ENCODE results near the gene SCNN1A.
"Not testable (repeated sequence)": the region's sequence is repeated elsewhere in the genome, so short reads cannot be mapped to it uniquely, and the experiment has no call there.

Gene SCNN1A

GRCh38 chr12:6355491-6356373, 19.6 kb downstream of the SCNN1A start:
- DNase-seq (ENCODE audit: insufficient read length, low spot score) (no peak), FAIRE-seq (no peak)
- no peak for TF ChIP-seq POLR2A (IDR thresholded peaks at IDR 0.05; ENCODE audit: low read depth, low read length)

GRCh38 chr12:6354495-6355393, 20.6 kb downstream of the SCNN1A start:
- DNase-seq (ENCODE audit: insufficient read length, low spot score), result no peak
- no peak for FAIRE-seq
- no peak for TF ChIP-seq POLR2A (IDR thresholded peaks at IDR 0.05; ENCODE audit: low read depth, low read length)

GRCh38 chr12:6352193-6353173, 22.9 kb downstream of the SCNN1A start:
- no peak for FAIRE-seq
- no peak for DNase-seq (ENCODE audit: insufficient read length, low spot score)
- TF ChIP-seq POLR2A (IDR thresholded peaks at IDR 0.05; ENCODE audit: low read depth, low read length), result no peak

GRCh38 chr12:6351622-6352021, 23.7 kb downstream of the SCNN1A start:
- DNase-seq (ENCODE audit: insufficient read length, low spot score), result no peak
- no peak for FAIRE-seq
- no peak for TF ChIP-seq POLR2A (IDR thresholded peaks at IDR 0.05; ENCODE audit: low read depth, low read length)

- no peak for TF ChIP-seq POLR2A (IDR thresholded peaks at IDR 0.05; ENCODE audit: low read depth, low read length)
- FAIRE-seq (no peak), DNase-seq (ENCODE audit: insufficient read length, low spot score) (no peak)
These were observed 27.7 kb downstream of the SCNN1A start for GRCh38 chr12:6347367-6348338.

- DNase-seq (ENCODE audit: insufficient read length, low spot score) (no peak), FAIRE-seq (no peak)
- no peak for TF ChIP-seq POLR2A (IDR thresholded peaks at IDR 0.05; ENCODE audit: low read depth, low read length)
These were observed 28.4 kb downstream of the SCNN1A start for GRCh38 chr12:6346942-6347341.

- DNase-seq (ENCODE audit: insufficient read length, low spot score), result no peak
- FAIRE-seq, result no peak
- no peak for TF ChIP-seq POLR2A (IDR thresholded peaks at IDR 0.05; ENCODE audit: low read depth, low read length)
These were observed 29.0 kb downstream of the SCNN1A start for GRCh38 chr12:6346235-6346832.

- FAIRE-seq (peak; percentile 93), DNase-seq (ENCODE audit: insufficient read length, low spot score) (no peak)
- no peak for TF ChIP-seq POLR2A (IDR thresholded peaks at IDR 0.05; ENCODE audit: low read depth, low read length)
These were observed 29.9 kb downstream of the SCNN1A start for GRCh38 chr12:6345319-6346091.

- not testable (repeated sequence) for FAIRE-seq; DNase-seq (ENCODE audit: insufficient read length, low spot score)
These were observed 31.2 kb downstream of the SCNN1A start for GRCh38 chr12:6344101-6344660.

GRCh38 chr12:6343518-6343917, 31.8 kb downstream of the SCNN1A start:
- TF ChIP-seq POLR2A (IDR thresholded peaks at IDR 0.05; ENCODE audit: low read depth, low read length), result no peak
- DNase-seq (ENCODE audit: insufficient read length, low spot score), result no peak
- no peak for FAIRE-seq
